Esophagus (tissue), 2 donors: ENCODE results near the gene NEO1. TPM values are rescaled to one million over a fixed set of nuclear protein-coding genes. Genes with fewer than 3 reads are reported as not detected.

Source experiments
- H3K27ac ChIP-seq, 2 donors: one replicate each; pipeline ENCODE4 v1.5.1; 2013; ENCODE audit warnings: low read depth in 2 of 2, mild to moderate bottlenecking in 2 of 2, inconsistent platforms in 1 of 2, low read length in 1 of 2, moderate library complexity in 1 of 2
- H3K27me3 ChIP-seq, 2 donors: one replicate each; pipeline ENCODE4 v1.6.1; 2013; ENCODE audit warnings: low read length in 2 of 2, control low read depth in 1 of 2, mild to moderate bottlenecking in 1 of 2; ENCODE audit not compliant: insufficient read depth in 2 of 2, control insufficient read depth in 1 of 2
- H3K36me3 ChIP-seq, 2 donors: one replicate each; pipeline ENCODE4 v1.6.1; 2013; ENCODE audit warnings: low read length in 1 of 2; ENCODE audit not compliant: control insufficient read depth in 2 of 2, insufficient read depth in 2 of 2
- H3K4me1 ChIP-seq, 2 donors: one replicate each; pipeline ENCODE4 v1.6.1; 2013; ENCODE audit warnings: low read length in 1 of 2; ENCODE audit not compliant: control insufficient read depth in 2 of 2, insufficient read depth in 2 of 2
- H3K4me3 ChIP-seq, 2 donors: one replicate each; pipeline ENCODE4 v1.5.1; 2013; ENCODE audit warnings: low read length in 2 of 2, mild to moderate bottlenecking in 2 of 2, low read depth in 1 of 2, moderate library complexity in 1 of 2
- H3K9me3 ChIP-seq, 2 donors: one replicate each; pipeline ENCODE4 v1.6.1; 2013; ENCODE audit warnings: mild to moderate bottlenecking in 2 of 2, low read depth in 1 of 2, low read length in 1 of 2, moderate library complexity in 1 of 2; ENCODE audit not compliant: control insufficient read depth in 2 of 2, insufficient read depth in 1 of 2
- WGBS, 2 donors: extraction: QIAGEN DNeasy Blood & Tissue Kit; methylation state at CpG; one replicate each; pipeline ENCODE4 v1.1.7; 2013; 5-methylcytosine and 5-hydroxymethylcytosine counted together
- polyA plus RNA-seq, 2 donors: library from polyadenylated mRNA; stranded (reverse); fragments of 200-250 nt; gene quantifications; one replicate each; pipeline ENCODE4 v1.2.3, GENCODE V29; 2013
- donor health status: healthy with polysubstance abuse.
- donor health status: Bipolar disorder and iron deficiency.

Gene NEO1
- polyA plus RNA-seq, 2 donors = 5.7 to 7.3 TPM

- Histone ChIP-seq H3K4me3 (no peak overlapping the region), H3K9me3 (no peaks in the 10 kb centered on the region), H3K27me3 (no peaks in the 10 kb centered on the region), H3K27ac (no peak overlapping the region), H3K36me3 (no peaks in the 10 kb centered on the region), H3K4me1 (no peaks in the 10 kb centered on the region)
- 97 to 98% methylated on average over 3 of the region's 3 CpGs for WGBS, 2 donors
Observed at GRCh38 chr15:73168487-73168886, 116.2 kb downstream of the NEO1 start.

- no peaks in the 10 kb centered on the region for H3K4me1 ChIP-seq
- H3K27me3 ChIP-seq = no peaks in the 10 kb centered on the region
- no peak overlapping the region for H3K27ac ChIP-seq
- WGBS, 2 donors = 90 to 92% methylated on average over 9 of the region's 9 CpGs
- H3K9me3 ChIP-seq = no peaks in the 10 kb centered on the region
- no peak overlapping the region for H3K4me3 ChIP-seq
- H3K36me3 ChIP-seq = peaks cover 0 to 2% of the 10 kb centered on the region in 2 donors
Observed at GRCh38 chr15:73171711-73172110, 119.4 kb downstream of the NEO1 start.

- H3K4me3 ChIP-seq = no peak overlapping the region
- H3K9me3 ChIP-seq = no peaks in the 10 kb centered on the region
- no peaks in the 10 kb centered on the region for H3K27me3 ChIP-seq
- no peak overlapping the region for H3K27ac ChIP-seq
- H3K36me3 ChIP-seq = peaks cover 0 to 2% of the 10 kb centered on the region in 2 donors
- no peaks in the 10 kb centered on the region for H3K4me1 ChIP-seq
Observed at GRCh38 chr15:73172508-73172907, 120.2 kb downstream of the NEO1 start.

- H3K27me3 ChIP-seq = no peaks in the 10 kb centered on the region
- peaks cover 0 to 2% of the 10 kb centered on the region in 2 donors for H3K36me3 ChIP-seq
- no peak overlapping the region for H3K27ac ChIP-seq
- H3K4me3 ChIP-seq = no peak overlapping the region
- no peaks in the 10 kb centered on the region for H3K4me1 ChIP-seq
- 76 to 92% methylated on average over 1 of the region's 1 CpG for WGBS, 2 donors
- H3K9me3 ChIP-seq = no peaks in the 10 kb centered on the region
Observed at GRCh38 chr15:73174171-73174570, 121.9 kb downstream of the NEO1 start.

GRCh38 chr15:73175382-73175781, 123.1 kb downstream of the NEO1 start:
- WGBS, 2 donors = 74 to 76% methylated on average over 3 of the region's 3 CpGs
- Histone ChIP-seq H3K36me3 (peaks cover 2% of the 10 kb centered on the region in 2 donors), H3K4me3 (no peak overlapping the region), H3K27me3 (no peaks in the 10 kb centered on the region), H3K9me3 (no peaks in the 10 kb centered on the region), H3K4me1 (no peaks in the 10 kb centered on the region), H3K27ac (no peak overlapping the region)

- Histone ChIP-seq H3K27me3 (no peaks in the 10 kb centered on the region), H3K36me3 (peaks cover 2 to 5% of the 10 kb centered on the region in 2 donors), H3K27ac (no peak overlapping the region), H3K9me3 (no peaks in the 10 kb centered on the region), H3K4me3 (no peak overlapping the region), H3K4me1 (no peaks in the 10 kb centered on the region)
- WGBS, 2 donors = 92 to 97% methylated on average over 2 of the region's 2 CpGs
Observed at GRCh38 chr15:73176598-73176997, 124.3 kb downstream of the NEO1 start.

- Histone ChIP-seq H3K36me3 (peaks cover 0 to 5% of the 10 kb centered on the region in 2 donors), H3K27ac (no peak overlapping the region), H3K4me1 (no peaks in the 10 kb centered on the region), H3K27me3 (no peaks in the 10 kb centered on the region), H3K4me3 (no peak overlapping the region), H3K9me3 (no peaks in the 10 kb centered on the region)
- 90% methylated on average over 3 of the region's 3 CpGs for WGBS, 2 donors
Observed at GRCh38 chr15:73183071-73183470, 130.8 kb downstream of the NEO1 start.

- no peaks in the 10 kb centered on the region for H3K27me3 ChIP-seq
- WGBS, 2 donors = 54 to 65% methylated on average over 2 of the region's 2 CpGs
- no peak overlapping the region for H3K27ac ChIP-seq
- no peaks in the 10 kb centered on the region for H3K36me3 ChIP-seq
- no peaks in the 10 kb centered on the region for H3K9me3 ChIP-seq
- no peak overlapping the region for H3K4me3 ChIP-seq
- H3K4me1 ChIP-seq = no peaks in the 10 kb centered on the region
Observed at GRCh38 chr15:73190189-73190601, 137.9 kb downstream of the NEO1 start.

- Histone ChIP-seq H3K4me1 (no peaks in the 10 kb centered on the region), H3K36me3 (no peaks in the 10 kb centered on the region), H3K27ac (no peak overlapping the region), H3K4me3 (no peak overlapping the region), H3K9me3 (no peaks in the 10 kb centered on the region), H3K27me3 (no peaks in the 10 kb centered on the region)
- WGBS, 2 donors = 95 to 98% methylated on average over 1 of the region's 1 CpG
Observed at GRCh38 chr15:73195166-73195565, 142.9 kb downstream of the NEO1 start.

GRCh38 chr15:73196113-73196512, 143.8 kb downstream of the NEO1 start:
- Histone ChIP-seq H3K4me1 (no peaks in the 10 kb centered on the region), H3K9me3 (no peaks in the 10 kb centered on the region), H3K36me3 (no peaks in the 10 kb centered on the region), H3K27me3 (no peaks in the 10 kb centered on the region), H3K27ac (no peak overlapping the region), H3K4me3 (no peak overlapping the region)
- WGBS, 2 donors = 54 to 57% methylated on average over 2 of the region's 2 CpGs
